ENCODE results near the gene ZSCAN5A.
"Not testable (repeated sequence)": the region's sequence is repeated elsewhere in the genome, so short reads cannot be mapped to it uniquely, and the experiment has no call there.

ZSCAN5A gene

GRCh38 chr19:56314381-56315076 lies at the start of gene ZSCAN5A:
Gene ZSCAN5A (minus strand): TSS chr19:56314839. CDS start chr19:56225046, 89,793 bp downstream.
- DNase-seq, result peak; percentile 97

GRCh38 chr19:56360841-56361240 lies 46.2 kb upstream of the ZSCAN5A start:
- no peak for DNase-seq

GRCh38 chr19:56356944-56357343 lies 42.3 kb upstream of the ZSCAN5A start:
- no peak for DNase-seq

GRCh38 chr19:56355517-56355916 lies 40.9 kb upstream of the ZSCAN5A start:
- no peak for DNase-seq

GRCh38 chr19:56351208-56351607 lies 36.6 kb upstream of the ZSCAN5A start:
- DNase-seq, result no peak

- peak; percentile 4 for DNase-seq
Measured at GRCh38 chr19:56350416-56351045, 35.9 kb upstream of the ZSCAN5A start.

GRCh38 chr19:56348289-56348877 lies 33.7 kb upstream of the ZSCAN5A start:
- no peak for DNase-seq

- no peak for DNase-seq
Measured at GRCh38 chr19:56347163-56347778, 32.6 kb upstream of the ZSCAN5A start.

- DNase-seq, result no peak
Measured at GRCh38 chr19:56341948-56342347, 27.3 kb upstream of the ZSCAN5A start.

GRCh38 chr19:56339031-56339430 lies 24.4 kb upstream of the ZSCAN5A start:
- DNase-seq, result not testable (repeated sequence)

GRCh38 chr19:56337077-56337476 lies 22.4 kb upstream of the ZSCAN5A start:
- DNase-seq, result not testable (repeated sequence)

- DNase-seq, result not testable (repeated sequence)
Measured at GRCh38 chr19:56335371-56335770, 20.7 kb upstream of the ZSCAN5A start.

- no peak for DNase-seq
Measured at GRCh38 chr19:56333506-56333905, 18.9 kb upstream of the ZSCAN5A start.

GRCh38 chr19:56332695-56333094 lies 18.1 kb upstream of the ZSCAN5A start:
- DNase-seq, result no peak

- no peak for DNase-seq
Measured at GRCh38 chr19:56324436-56324835, 9.8 kb upstream of the ZSCAN5A start.

- DNase-seq, result no peak
Measured at GRCh38 chr19:56321989-56322440, 7.4 kb upstream of the ZSCAN5A start.

- DNase-seq, result no peak
Measured at GRCh38 chr19:56321254-56321988, 6.8 kb upstream of the ZSCAN5A start.

- DNase-seq, result no peak
Measured at GRCh38 chr19:56319991-56320390, 5.4 kb upstream of the ZSCAN5A start.

- no peak for DNase-seq
Measured at GRCh38 chr19:56317749-56318148, 3.1 kb upstream of the ZSCAN5A start.

GRCh38 chr19:56316728-56317127 lies 2.1 kb upstream of the ZSCAN5A start:
- no peak for DNase-seq

- DNase-seq, result peak; percentile 97
Measured at GRCh38 chr19:56315077-56315828, 614 bp upstream of the ZSCAN5A start.

GRCh38 chr19:56314018-56314380 lies 640 bp downstream of the ZSCAN5A start:
- no peak for DNase-seq
